Activated CD4-positive, alpha-beta T cell treated with anti-CD3 and anti-CD28 coated beads for 24 hours (primary cell): ENCODE data around the gene C1orf35.
A peak's percentile ranks its signal among the peaks of the same experiment; 100 is the strongest.

ENCODE experiments used
- DNase-seq, 2 donors: peaks; one replicate each; pipeline ENCODE4 v3.0.0-alpha.2; 2020; ENCODE audit warnings: low read depth in 2 of 2

C1orf35 gene

DNA sequence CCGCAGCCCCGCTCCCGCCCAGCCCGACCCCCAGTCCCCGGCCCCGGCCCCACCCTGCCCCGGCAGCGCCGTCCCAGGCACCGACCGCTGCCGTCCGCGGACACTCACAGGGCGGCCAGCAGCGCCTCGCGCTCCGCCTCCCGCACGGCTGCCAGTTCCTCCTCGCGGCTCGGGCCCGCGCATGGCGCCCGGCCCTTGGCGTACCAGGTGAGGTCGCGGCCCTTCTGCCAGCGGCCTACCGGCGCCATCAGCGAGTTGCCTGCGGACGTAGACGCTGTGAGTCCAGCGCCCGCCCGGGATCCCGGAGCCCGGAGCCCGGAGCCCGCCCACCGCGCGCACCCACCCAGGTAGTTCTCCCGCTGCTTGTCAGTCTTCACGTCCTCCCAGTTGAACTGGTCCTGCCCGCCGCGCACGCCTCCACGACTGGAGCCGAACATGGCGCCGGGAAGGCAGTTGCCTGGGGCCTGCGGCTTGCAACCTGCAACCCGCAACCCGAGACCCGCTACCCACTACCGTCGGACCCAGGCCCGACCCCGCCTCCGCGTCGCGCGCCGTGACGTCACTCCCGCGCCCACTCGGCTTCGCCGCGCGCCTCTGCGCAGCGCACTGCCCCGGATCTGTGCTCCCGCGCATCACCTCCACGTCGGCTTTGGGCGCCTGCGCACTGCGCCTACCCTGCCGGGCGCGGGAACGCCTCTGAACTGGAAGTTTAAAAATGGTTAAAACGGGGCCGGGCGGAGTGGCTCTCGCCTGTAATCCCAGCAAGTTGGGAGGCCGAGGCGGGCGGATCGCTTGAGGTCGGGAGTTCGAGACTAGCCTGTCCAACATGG, at the start of gene C1orf35:
TSS of gene C1orf35 (minus strand) at position 535 of the 830 bp plus-strand sequence. CDS start at position 437, 98 bp downstream.
- peak; percentile 90 to 91 for DNase-seq

DNA sequence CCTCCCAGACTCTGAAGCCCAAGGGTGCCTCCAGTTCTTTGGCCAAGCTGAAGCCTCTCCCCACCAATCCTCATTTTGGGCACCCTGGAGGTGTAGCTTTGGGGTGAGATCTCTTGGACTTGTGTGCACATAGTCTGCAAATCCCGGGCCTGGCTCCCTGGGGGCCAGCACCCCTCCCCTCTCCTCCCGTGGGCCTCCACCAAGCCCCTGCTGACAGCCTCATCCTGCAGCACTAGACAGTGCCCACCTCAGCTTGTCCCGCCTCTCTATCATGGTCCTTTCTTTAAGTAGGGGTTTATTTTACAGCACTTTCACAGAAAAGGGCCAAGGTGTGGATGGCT, 49.8 kb upstream of the C1orf35 start:
- DNase-seq, result no peak

DNA sequence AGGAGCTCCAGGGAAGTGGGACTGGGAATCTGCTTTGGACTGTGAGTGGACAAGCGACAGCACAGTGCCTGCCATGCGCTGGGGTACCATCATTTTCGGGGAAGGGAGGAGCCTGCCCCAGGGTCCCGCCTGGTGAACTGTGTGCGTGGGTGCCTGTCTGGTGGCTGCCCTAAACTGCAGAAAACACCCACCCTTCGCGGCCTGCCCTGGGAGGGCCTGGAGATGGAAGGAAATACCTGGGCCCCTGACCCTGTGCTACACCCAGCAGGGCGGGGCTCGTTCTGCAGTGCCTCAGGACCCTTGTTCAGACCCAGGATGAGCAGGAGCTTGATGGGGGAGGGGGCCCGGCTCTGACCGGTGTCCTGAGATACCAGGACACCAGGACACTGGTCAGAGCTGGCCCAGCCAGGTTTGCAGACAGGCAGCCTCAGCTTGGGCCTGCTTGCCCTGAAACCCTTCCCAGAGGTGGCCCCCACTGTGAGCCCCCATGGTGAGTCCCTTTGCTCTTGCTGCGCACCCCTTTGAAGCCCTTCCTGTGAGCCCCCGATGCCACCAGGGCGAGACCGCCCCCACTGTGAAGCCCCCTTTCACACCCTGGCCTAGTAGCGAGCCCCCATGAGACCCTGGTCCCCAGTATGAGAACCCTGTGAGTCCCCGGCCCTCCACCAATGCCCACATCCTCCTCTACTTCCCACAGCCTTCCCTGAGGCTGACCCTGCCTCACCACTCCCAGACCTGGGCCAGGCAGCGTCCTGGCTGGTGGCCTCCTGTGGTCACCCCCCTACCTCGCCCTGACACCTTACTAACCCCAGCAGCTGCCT, 49.2 kb upstream of the C1orf35 start:
- DNase-seq, result no peak

DNA sequence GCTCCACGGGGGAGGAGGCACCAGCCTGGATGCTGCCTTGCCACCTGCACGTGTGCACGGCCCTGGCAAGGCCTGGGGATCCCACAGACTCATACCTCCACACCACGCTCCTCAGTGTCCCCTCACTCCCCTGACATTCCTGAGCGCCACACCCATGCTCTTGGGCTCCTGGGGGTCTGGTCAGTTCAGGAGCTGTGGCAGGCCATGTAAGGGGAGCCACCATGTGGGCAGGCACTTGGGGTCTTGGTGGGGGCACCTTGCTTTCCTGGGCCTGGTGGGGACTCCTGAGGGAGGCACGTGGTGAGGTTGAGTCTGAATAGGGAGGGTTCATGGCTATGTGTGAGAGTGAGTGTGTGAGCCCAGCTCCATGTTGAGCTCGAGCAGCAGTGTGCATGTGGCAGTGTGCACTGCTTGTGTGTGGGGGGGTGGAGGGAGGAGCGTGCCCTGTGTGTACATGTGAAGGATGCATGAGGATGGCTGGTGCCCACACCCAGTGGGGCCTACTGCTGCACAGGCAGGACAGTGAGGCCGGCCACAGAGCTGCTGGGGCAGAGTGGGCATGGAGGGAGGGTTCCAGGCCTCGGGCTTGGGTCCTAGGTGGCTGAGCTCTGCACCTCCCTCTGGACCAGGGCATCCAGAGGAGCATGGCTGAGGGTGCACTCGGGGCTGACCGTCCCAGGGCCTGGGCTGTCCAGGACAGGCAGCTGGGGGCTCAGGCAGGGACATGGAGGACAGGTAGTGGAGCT, 48.2 kb upstream of the C1orf35 start:
- no peak for DNase-seq

DNA sequence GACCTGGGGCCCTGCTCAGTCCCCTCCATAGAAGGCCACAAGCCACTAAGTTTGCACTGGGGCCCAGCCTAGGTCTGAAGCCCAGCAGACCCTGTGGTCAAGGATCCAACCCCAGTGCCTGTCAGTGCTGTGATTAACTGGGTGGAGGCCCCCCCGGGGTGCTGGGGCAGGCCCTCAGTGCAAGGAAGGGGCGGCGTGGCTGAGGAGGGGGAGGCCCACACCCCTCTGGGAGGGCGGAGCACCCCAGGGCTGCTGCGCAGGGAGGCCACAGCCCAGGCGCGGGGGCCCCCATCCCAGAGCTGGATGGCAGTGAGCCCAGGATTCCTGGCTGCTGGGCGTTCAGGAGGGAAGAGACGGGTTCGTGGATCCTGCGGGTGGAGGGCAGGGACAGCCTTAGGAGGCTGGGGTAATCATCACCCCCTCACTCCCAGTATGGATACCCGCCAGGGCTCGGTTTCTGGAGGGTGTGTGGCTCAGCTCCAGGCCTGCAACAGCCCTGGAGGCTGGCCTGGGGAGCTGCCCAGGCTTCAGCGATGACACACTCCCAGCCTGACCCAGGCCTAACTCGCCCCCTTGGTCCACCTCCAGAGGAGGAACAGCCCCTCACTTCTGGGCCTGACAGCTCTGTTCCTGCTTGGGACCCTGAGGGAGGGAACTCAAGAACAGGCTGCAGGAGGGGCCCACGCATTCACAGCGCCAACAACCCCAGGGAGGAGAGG, 47.5 kb upstream of the C1orf35 start:
- no peak for DNase-seq

DNA sequence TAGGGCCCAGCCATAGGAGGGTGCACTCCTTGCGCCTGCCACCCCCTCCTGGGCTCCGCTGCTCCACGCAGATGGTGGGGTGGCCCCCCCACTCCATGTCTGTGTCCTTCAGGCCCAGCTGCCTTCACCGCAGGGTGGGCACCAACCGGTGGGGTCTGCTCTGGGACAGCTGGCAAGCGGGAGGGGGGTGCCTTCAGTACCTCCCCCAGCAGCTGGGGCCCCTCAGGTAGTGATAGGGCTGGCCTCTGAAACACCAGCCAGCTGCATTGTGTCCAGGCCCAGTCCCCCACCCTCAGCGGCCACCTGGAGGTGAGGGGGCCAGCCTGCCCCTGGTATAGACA, 47.0 kb upstream of the C1orf35 start:
- DNase-seq, result no peak

DNA sequence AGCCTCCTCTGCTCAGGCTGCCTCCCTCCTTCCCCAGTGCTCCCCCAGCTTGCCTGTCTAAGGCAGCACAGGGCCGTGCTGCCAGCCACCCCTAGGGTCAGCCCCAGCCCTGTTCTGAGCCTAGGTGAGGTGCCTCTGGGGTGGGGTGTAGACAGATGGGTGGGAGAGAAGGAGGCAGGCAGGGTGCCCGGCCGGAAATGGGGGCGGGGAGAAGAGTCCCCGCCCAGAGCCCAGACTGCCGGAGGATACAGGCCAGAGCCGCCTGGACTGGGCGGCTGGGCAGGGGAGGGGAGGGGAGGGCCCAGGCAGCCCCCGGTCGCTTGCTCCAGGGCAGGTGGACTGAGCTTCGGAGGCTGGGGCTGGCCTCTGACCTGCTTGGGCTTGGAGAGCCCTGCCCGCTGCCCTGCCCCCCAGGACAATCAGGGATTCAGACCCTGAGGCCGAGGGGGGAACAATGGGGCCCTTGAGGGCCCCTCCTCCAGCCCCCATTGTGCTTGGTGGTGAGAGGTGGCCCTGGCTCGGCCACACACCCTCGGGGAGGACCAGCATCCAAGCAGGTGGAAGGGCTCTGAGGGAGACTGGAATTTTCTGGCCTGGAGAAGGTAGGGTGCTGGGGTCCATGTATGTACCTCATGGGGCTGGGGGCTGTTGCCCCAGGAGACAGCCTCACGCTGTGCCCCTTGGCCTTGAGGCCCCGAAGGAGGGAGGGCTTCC, 46.4 kb upstream of the C1orf35 start, which contains the start of gene GJC2:
TSS of gene GJC2 (plus strand) at position 525 of the 714 bp plus-strand sequence. CDS start 7,829 bp downstream, outside the sequence.
- no peak for DNase-seq

DNA sequence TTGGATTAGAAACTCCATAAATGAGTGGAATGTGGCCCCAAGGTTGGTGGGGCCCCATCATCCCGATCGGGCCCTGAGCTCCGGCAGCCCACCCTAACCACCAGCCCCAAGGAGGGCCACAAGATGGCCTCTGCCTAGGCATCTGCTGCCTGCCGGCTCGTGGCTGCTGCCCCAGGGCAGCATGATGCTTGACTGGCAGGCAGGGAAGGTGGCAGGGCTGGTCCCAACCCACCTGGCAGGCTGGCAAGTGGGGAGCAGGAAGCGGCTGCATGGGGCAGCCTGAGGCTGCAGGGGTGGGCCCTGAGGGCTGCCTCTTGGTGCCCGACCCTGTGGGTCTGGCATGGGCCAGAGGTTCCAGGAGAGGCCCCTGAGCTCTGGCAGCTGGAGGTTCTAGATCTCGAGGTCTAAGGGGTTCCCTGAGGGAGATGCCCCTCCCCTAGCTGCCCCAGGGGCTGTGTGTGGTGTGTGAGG, 45.8 kb upstream of the C1orf35 start:
- no peak for DNase-seq

DNA sequence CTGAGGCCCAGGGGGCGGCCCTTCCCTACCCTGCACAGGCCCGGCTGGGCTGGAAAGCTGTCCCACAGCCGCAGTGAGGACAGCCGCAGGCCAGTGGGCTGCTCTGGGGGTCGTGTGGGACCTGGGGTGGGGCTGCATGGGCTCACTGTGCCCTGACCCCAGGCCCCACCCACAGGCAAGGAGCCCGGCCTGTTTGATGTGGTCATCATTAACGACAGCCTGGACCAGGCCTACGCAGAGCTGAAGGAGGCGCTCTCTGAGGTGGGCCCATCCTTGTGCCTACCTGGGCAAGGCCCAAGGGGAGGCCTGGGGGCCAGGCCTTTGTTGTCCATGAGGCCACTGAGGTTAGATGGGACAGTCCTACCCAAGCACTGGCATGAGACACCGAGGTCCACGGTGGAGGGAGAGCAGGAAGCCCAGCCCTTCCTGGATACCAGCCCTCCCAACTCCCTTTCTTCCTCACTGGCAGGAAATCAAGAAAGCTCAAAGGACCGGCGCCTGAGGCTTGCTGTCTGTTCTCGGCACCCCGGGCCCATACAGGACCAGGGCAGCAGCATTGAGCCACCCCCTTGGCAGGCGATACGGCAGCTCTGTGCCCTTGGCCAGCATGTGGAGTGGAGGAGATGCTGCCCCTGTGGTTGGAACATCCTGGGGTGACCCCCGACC, 45.2 kb upstream of the C1orf35 start:
- no peak for DNase-seq

DNA sequence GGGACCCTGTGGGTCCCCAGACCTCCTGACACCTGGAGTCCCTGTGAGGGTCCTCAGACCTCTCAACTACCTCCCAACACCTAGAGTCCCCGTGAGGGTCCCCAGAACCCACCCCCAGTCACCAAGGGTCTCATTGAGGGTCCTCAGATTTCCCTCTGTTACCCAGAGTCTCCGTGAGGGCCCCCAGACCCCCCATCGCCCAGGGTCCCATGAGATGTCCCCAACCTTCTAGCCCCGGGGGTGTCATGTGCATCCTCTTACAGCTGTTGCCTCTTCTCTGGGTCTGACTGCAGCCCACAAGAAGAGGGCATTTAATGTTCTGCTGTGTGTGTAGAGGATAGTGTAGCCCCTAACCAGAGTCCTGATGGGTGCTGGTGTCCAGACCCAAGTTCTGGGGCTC, 44.6 kb upstream of the C1orf35 start:
- DNase-seq, result no peak

DNA sequence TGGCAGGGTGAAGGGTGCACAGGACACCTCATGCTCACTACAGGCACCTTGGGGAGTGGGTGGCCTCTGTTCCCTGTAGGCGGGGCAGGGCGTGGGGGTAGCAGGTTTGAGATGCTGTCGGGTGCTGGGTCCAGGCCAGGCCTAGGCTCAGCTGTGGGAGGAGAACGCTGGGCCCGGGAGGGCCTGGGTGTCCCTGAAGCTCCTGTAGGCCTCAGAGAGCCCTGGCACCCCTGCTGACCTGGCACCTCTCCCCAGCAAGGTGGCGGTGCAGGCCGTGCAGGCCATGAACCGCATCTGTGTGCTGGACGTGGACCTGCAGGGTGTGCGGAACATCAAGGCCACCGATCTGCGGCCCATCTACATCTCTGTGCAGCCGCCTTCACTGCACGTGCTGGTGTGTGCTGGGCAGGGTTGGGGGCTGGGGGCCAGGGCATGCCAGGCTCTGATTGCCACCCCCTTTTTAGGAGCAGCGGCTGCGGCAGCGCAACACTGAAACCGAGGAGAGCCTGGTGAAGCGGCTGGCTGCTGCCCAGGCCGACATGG, 44.1 kb upstream of the C1orf35 start:
- DNase-seq, result no peak

DNA sequence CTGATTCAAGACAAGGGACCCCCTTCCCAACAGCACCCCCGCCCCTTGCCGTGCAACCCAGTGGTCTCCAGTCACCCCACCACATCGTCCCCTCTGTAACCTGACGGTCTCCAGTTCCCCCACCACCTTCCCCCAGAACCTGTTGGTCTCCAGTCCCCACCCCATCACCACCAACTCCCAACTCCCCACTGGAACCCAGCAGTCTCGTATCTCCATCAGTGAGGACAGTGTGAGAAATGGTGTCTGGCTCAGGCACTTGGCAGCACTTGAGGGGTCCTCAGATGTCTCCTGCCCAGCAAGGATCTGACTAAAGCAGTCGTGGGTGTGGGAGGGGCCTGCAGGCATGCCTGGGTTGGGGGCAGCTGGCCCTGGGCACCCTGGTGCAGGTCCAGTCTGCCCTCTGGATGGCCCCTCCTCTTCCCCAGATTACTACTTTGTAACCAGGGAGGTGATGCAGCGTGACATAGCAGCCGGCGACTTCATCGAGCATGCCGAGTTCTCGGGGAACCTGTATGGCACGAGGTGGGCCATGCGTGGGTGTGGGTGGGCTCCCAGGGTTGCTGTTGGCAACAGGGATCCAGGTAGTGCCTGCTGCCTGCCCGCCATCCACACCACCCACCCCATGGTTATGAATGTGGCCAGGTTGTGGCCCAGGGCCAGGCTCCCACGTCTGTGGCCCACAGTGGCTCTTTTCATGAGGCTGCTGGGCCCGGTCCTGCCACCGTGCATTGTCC, 43.5 kb upstream of the C1orf35 start:
- no peak for DNase-seq

DNA sequence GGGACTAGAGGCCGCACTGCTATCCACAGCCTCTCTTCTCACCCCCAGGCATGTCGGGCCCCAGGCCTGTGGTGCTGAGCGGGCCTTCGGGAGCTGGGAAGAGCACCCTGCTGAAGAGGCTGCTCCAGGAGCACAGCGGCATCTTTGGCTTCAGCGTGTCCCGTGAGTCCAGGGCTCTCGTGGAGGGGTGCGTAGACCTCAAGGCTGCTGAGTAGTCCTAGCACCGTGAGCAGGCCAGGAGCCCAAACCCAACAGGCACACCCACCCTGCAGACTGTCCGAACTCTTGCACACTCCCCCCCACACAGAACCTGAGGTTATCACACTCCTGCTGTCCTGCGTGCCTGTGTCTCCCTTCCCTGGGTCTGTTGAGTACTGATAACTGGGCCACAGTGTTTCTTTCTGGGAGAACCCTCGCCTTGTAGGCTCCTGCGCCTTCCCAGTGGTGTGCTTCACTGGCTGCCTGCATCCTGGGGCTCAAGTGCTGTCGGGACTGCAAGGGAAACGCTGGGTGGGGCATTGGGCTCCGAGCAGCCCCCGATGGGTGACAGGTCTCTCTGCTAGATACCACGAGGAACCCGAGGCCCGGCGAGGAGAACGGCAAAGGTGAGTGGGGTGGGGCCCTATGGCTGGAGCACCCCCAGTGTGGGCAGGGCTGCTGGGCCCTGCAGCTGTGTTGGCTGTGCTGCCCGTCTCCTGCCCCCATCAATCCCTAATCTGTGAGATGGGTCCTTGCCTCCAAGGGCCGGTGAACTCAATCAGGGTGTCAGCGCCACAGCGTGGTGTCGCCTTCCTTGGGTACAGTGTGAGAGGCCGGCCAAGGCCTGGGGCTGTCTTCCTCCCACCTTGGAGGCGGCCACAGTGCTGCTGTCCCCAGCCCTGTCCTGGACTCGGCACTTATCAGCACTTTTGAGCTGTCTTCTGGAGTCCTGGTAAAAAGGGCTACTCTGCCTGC, 42.6 kb upstream of the C1orf35 start:
- no peak for DNase-seq

DNA sequence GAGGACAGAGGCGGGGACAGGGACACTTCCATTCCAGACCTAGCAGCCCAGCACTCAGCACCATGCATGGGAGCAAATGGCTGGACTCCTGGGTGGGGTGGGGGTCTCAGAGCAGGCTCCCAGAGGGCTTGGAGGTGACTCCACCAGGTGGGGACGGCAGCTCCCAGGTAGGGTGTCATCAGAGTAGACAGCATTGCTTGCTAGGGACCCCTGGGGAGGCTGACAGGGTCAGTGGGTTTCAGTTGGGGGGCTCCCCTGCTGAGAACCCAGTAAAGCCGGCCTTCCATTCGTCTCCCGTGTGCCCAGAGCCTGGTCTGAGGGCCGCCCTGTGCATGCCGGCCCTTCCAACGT, 41.8 kb upstream of the C1orf35 start:
- no peak for DNase-seq

DNA sequence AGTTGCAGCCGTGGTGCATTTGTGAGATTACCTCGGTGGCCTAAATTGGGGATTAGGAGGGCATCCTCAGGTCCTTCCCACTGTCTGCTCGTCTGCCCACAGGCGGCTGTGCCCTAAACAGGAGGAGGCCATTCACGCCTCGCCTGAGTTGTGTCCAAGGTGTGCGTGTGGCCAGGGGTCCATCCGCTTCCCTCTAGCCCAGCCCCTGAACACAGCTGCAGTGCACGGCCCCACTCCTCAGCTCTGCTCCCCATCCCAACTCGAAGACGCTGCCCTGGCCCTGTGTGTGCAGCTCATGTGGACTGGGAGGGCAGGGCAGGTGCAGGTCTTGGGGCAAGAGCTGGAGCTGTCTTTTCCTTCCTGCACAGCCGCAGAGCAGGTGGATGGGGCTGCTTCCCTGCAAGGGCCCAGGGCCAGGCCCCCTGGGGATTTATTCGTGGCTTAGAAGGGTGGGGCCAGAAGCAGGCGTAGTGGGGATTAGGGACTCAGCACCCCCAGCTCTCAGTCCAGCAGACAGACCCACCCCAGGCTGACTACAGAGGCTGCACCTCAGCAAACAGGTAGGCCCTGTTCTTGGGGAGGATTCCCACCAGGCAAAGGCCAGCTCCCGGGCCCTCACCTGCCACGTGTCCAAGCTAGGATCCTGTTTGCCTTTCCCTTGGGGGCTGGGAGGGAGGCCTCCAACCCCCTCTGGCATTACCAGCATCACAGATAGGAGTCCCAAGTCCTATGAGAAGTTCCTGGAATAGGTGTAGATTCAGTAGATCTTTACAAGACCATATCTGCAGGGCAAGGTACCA, 41.3 kb upstream of the C1orf35 start:
- DNase-seq, result no peak

DNA sequence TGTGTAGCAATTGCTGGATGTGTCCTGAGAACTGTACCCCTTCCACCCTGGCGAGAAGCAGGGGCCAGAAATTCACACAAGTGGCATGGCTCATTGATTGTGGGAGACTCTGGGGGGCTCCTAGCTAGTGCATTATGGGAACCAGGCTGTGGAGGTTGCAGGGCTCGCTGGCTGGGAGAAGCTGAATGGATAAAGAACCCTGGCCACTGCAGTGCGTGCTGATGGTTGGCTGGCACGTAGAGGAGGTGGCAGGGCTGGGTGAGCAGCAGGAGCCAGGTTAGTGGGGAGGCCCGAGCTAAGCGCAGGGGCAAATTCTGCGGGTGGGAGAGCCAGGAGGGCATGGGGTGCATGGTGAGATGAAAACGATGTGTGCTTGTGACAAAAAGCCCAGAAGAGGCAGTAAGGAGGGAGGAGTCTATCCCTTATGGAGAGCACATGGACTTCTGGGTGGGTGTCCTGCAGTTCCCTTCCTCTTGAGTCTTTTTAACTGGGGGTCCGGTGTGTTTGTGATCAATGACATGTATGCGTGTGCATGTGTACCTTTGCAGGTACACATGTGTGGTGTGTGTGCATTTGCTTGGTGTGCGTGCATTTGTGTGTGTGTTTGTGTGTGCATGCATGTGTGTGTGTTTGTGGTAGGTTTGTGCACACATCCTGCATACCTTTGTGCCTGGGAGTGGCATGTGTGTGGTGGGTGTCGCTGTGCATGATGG, 40.5 kb upstream of the C1orf35 start:
- no peak for DNase-seq

DNA sequence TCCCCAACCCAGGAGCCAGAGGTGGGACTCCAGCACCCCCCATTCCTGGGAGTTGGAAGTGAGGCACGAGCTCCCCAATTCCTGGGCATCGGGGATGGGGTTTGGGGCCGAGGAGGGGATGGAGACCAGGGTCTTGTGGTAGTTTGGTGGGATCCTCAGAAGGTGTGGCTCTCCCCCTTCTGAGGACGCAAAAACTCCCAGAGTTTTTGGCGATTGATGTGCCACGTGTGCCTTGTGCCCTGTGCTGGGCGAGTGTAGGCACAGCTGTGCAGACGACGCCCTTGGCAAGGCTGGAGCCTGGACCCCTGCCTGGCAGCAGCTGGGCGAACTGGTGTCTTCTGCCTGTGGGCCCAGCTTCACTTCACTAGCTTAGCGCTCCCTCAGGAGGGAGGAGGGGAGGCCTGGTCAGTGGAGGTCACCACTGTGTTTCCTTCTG, 39.6 kb upstream of the C1orf35 start:
- no peak for DNase-seq
